ENCODE data around the gene GAPDHS.

The GAPDHS gene

GRCh38 chr19:35540356-35540927, 7.2 kb downstream of the GAPDHS start:
- no peak for DNase-seq (ENCODE audit: low read depth)

DNA sequence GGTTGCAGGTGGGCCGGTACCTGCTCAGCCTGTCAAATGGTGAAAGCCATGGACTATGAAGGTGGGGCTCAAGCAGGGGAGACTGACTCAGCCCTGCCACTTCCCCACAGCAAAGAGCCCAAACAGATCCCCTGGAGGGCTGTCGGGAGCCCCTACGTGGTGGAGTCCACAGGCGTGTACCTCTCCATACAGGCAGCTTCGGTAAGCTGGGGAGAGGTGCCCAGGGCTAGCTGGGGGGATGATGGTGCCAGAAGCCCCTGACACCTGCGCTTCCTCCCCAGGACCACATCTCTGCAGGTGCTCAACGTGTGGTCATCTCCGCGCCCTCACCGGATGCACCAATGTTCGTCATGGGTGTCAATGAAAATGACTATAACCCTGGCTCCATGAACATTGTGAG, 9.0 kb downstream of the GAPDHS start:
- no peak for DNase-seq (ENCODE audit: low read depth)

DNA sequence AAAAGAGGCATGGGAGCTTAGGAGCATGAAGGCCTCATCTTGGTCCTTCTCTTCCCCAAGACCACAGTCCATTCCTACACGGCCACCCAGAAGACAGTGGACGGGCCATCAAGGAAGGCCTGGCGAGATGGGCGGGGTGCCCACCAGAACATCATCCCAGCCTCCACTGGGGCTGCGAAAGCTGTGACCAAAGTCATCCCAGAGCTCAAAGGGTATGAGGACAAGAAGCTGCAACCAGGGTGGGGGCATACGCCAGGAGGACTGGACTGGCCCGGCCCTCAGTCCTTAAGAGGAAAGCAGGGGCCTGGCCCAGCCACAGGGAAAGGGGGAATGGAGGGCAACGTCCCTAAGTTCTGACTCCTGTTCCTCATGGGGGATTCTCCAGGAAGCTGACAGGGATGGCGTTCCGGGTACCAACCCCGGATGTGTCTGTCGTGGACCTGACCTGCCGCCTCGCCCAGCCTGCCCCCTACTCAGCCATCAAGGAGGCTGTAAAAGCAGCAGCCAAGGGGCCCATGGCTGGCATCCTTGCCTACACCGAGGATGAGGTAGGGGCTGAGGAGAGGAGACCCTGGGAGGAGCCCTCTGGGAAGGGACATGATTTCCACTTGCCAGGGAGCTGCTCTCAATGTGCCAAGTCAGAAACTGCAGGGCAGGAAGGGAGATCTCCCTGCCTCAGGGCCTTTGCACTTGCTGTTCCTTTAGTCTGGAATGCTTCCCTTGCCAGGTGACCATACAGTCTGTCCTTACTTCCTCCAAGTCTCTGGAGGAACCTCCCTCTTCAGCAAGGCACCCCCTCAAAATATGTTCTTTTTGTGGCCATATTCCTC, 10.2 kb downstream of the GAPDHS start:
- DNase-seq (ENCODE audit: low read depth): no peak

DNA sequence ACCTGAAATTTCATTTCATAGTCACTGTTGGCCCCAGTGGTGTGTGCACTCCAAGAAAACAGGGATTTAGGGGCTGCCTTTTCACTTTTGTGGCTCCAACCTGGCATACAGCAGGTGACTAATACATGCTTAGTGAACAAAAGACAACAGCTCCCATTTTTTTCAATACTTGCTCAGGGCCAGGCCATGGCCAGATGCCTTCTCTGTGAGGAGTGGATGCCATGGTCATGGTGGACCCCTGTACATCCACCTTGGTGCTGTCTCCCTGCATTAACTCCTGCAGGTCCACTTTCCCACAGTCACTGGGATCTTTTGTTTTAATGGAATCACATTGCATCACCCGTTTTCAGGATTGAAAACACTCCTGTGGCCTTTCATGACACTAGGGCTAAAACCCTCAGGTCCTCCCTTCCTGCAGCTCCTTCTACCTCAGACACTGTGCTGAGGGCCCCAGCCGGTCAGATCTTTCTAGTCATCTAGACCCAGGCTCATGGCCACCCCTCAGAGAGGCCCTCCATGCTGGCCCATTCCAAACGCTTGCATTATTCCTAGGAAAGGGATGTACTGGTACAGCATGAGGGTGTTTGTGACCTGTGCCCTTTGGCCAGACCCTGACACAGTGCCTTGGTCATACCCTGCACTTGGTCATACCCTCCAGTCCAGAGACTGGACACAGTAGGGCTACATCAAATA, 11.0 kb downstream of the GAPDHS start:
- no peak for DNase-seq (ENCODE audit: low read depth)

GRCh38 chr19:35545001-35545854, 12.0 kb downstream of the GAPDHS start, which contains the start of gene TMEM147:
TSS of gene TMEM147 (plus strand) at chr19:35545626. CDS start at chr19:35545740, 114 bp downstream.
- DNase-seq (ENCODE audit: low read depth): peak; percentile 89

GRCh38 chr19:35545855-35546381, 12.7 kb downstream of the GAPDHS start:
- DNase-seq (ENCODE audit: low read depth): peak; percentile 34

DNA sequence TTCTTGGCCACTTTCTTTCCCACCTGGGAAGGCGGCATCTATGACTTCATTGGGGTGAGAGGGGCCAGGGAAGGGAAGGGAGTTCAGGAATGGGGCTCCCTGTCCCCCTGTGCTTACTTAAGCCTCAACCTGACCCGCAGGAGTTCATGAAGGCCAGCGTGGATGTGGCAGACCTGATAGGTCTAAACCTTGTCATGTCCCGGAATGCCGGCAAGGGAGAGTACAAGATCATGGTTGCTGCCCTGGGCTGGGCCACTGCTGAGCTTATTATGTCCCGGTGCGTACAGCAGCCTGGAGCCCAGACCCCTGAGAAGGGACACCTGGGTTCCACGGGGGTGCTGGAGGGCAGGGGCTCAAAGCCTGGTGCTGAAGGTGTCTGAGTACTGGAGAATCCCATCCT, 13.3 kb downstream of the GAPDHS start:
- DNase-seq (ENCODE audit: low read depth): no peak

DNA sequence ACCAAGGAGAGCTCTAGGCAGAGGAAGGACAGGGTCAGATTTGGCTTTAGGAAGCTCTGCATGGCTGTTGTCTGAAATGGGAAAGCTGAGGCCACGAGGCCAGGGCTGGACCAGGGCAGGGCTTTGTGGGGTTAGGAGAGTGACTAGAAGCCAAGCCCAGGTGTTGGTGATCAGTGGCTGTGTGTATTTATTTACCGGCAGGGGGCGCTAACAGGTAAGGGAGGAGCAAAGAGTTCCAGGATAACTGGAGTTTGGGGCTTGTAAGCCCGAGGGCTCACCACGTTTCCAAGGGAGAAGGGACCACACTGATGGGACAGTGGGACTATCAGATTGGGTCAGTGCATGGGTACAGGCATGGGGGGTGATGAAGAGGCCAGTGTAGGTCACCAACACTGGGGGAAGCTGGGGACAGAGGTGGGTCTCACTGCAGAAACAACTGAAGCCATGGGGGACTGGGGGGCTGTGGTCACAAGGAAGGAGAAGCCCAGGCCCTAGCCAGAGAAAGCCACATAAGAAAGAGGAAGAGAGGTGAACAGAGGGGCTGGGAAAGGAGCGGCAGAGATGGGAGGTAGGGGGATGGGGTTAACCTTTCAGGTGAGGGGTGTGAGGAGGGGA, 16.0 kb downstream of the GAPDHS start:
- peak; percentile 72 for DNase-seq (ENCODE audit: low read depth)

DNA sequence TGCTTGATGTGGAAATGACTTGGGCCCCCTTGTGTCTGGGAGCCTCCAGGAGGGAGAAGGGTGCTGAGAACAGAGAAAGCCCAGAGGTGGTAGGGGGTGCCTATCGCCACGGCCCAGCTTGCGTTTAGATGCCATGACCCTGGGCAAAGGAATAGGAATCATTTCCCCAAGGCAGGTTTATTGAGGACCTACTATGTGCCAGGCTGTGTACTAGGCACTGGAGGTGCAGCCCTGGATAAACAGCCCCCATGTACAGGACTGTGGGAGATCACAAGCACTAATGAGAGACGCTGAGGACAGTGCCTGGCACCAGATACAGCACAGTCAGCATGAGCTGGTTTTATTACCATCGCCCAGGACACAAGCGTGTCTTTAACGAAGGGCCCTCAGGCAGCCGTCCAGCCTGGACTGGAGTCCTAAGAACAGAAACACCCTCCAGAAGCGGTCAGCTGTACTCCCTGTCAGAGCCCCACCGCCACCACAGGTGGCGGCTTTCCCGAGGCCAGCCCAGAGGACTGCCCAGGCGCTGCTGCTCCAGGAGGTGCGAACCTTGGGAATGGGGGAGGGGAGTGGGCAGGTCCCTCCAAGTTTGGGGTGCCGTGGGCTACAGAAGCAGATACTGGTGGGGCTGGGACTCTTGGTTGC, 16.7 kb downstream of the GAPDHS start:
- no peak for DNase-seq (ENCODE audit: low read depth)

- DNase-seq (ENCODE audit: low read depth): no peak
Measured at GRCh38 chr19:35551091-35551810, 18.0 kb downstream of the GAPDHS start.

DNA sequence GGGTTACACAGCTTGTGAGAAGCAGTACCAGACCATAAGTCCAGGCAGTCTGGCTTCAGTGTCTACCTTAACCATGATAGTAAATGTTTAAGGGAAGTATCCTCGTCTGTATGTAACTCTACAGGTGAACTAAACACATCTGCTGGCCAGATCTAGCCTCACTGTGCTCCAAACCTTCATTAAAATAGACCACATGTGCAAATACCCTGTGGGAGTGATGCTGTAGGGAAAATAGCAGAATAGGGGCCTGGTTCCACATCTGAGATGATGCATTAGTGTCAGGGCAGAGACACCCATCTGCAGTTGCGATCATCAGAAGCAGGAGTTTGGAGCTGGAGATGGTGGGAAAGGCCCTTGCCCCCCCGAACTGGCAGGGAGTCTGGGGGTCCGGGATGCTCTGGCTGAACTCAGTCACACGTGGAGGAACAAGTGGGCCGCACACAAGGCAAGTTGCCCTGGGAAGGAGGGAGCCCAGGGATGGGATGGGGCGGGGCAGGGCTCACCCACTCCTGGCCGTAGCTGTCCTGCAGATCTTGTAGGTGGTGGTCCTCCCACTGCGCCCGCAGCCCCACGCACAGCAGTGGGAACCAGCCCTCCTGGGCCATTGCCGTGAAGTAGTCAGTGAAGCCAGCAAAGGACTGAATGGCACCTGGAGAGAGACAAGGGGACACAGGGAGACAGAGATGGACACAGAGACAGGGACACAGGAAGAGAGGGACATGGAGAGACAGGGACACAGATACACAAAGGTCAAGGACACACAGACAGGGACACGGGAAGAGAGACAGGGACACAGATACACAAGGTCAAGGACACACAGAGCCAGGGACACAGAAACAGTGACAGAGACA, 19.5 kb downstream of the GAPDHS start:
- DNase-seq (ENCODE audit: low read depth): no peak

- no peak for DNase-seq (ENCODE audit: low read depth)
Measured at GRCh38 chr19:35553385-35554000, 20.2 kb downstream of the GAPDHS start.

- no peak for DNase-seq (ENCODE audit: low read depth)
Measured at GRCh38 chr19:35554076-35554475, 20.8 kb downstream of the GAPDHS start.

DNA sequence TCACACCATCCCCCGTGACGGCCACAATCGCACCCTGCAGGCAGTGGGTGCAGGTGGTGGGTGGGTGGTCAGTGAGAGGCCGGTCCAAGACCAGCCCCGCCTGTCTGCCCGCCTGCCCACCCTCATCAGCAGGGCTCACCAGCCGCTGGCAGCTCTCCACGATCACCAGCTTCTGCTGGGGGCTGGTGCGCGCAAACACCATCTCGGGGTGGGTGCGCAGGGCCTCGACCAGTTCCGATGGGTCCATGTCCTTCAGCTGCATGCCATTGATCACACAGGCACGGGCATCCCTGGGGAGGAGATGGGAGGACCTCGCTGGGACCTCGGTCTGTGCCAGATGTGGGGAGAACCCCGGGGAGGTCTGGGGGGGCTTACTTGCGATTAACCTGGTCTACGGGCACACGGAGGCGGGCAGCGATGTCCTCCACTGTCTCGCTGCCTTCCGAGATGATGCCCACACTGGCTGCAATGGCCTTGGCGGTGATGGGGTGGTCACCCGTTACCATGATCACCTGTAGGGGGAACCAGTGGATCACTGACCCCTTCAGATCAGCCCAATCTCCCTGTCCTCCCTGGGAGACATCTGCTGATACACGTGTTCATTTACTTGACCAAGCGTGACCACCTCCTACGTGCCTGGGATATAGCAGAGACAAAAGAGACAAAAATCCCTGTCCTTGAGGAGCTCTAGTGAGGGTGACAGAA, 22.2 kb downstream of the GAPDHS start:
- DNase-seq (ENCODE audit: low read depth): peak; percentile 55

GRCh38 chr19:35556025-35556590, 22.9 kb downstream of the GAPDHS start:
- no peak for DNase-seq (ENCODE audit: low read depth)

DNA sequence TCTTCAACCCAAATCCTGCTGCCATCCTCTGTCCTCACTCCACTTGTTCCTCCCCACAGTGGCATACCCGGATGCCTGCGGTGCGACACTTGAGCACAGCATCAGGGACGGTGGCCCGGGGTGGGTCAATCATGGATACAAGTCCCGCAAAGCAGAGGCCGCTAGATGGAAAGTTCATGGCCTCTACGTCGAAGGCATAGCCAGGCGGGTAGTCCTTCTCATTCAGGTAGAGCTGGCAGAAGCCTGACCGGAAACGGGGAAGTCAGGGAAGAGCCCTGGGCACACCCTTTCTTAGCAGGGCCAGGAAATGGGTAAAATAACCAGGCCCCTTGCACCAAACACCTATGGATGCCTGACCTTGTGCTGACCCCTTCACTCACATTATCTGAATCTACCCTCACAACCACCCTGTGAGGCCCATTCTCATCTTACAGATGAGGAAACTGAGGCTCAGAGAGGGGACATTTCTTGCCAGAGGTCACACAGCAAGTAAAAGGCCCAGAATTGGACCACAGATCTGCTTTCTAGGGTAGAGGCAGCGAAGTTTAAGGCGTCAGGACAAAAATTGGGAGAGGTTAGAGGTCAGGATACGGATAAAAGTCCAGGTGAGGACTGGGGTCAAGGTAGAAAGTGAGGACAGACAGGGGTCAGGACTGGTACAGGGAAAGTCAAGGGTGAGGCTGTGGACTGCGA, 23.7 kb downstream of the GAPDHS start:
- DNase-seq (ENCODE audit: low read depth): no peak

Measured in EH (cell line).